ENCODE measurements around the gene ZNF487. TPM values are rescaled to one million over a fixed set of nuclear protein-coding genes. Genes with fewer than 3 reads are reported as not detected.
A peak's percentile ranks its signal among the peaks of the same experiment; 100 is the strongest.

Gene ZNF487
- total and polyA plus RNA-seq, 2 of the 13 experiments (the other 11 are each of a cell fraction or from before 2014, with no cell fraction given) = 7.4 to 8.8 TPM

- no peak for TF ChIP-seq ZNF496 (CRISPR knock-in tag; IDR thresholded peaks at IDR 0.05; ENCODE audit: insufficient replicate concordance)
- TF ChIP-seq PAF1 (CRISPR knock-in tag; IDR thresholded peaks at IDR 0.05) = 0 out of 2 replicates have a peak, but pooled peaks have one; percentile 24
- TF ChIP-seq ZZZ3 (CRISPR knock-in tag; IDR thresholded peaks at IDR 0.05; ENCODE audit: borderline replicate concordance) = no peak
- TF ChIP-seq YY1 (IDR thresholded peaks at IDR 0.05; ENCODE audit: insufficient read depth, insufficient replicate concordance, low read depth, low read length) = peak; percentile 64
- TF ChIP-seq ZNF281 (CRISPR knock-in tag; IDR thresholded peaks at IDR 0.05; ENCODE audit: borderline replicate concordance) = 0 out of 2 replicates have a peak, but pooled peaks have one; percentile 18
- peak; percentile 27; the same call in 1 of the 2 replicates for TF ChIP-seq TMF1 (CRISPR knock-in tag; IDR thresholded peaks at IDR 0.05; ENCODE audit: low read depth)
- no peak for TF ChIP-seq ZBTB7B (CRISPR knock-in tag; IDR thresholded peaks at IDR 0.05)
- no peak for TF ChIP-seq SRSF1 (optimal IDR thresholded peaks at IDR 0.05; ENCODE audit: low read depth, low read length)
- peak; percentile 41 for TF ChIP-seq TAF15 (IDR thresholded peaks at IDR 0.05; ENCODE audit: low read depth, low read length, poor library complexity, severe bottlenecking)
- TF ChIP-seq ZNF563 (CRISPR knock-in tag; IDR thresholded peaks at IDR 0.05) = peak; percentile 6; the same call in 1 of the 2 replicates
- TF ChIP-seq HNRNPH1 (optimal IDR thresholded peaks at IDR 0.05; ENCODE audit: low read depth, low read length) = no peak
- TF ChIP-seq ZNF510 (CRISPR knock-in tag; IDR thresholded peaks at IDR 0.05; ENCODE audit: low read depth) = no peak
- no peak for TF ChIP-seq SMARCC2 (IDR thresholded peaks at IDR 0.05)
- peak; percentile 53; the same call in 1 of the 2 replicates for TF ChIP-seq RAD21 (CRISPR knock-in tag; IDR thresholded peaks at IDR 0.05)
- peak; percentile 44; the same call in 1 of the 2 replicates for TF ChIP-seq GMEB1 (CRISPR knock-in tag; IDR thresholded peaks at IDR 0.05; ENCODE audit: borderline replicate concordance)
- TF ChIP-seq ESRRA (CRISPR knock-in tag; IDR thresholded peaks at IDR 0.05; ENCODE audit: low read depth) = peak; percentile 24; the same call in 1 of the 2 replicates
- TF ChIP-seq RBM39 (IDR thresholded peaks at IDR 0.05; ENCODE audit: low read depth, low read length, poor library complexity, severe bottlenecking) = peak; percentile 65
- TF ChIP-seq GABPA (IDR thresholded peaks at IDR 0.05; ENCODE audit: low read depth, low read length) = peak; percentile 13; the same call in 1 of the 2 replicates
- TF ChIP-seq GABPA (CRISPR knock-in tag; IDR thresholded peaks at IDR 0.05; ENCODE audit: low read depth) = no peak
- TF ChIP-seq SIN3A (IDR thresholded peaks at IDR 0.05; ENCODE audit: borderline replicate concordance, low read depth, low read length) = peak; percentile 30; the same call in 1 of the 2 replicates
- 0 out of 2 replicates have a peak, but pooled peaks have one; percentile 8 for TF ChIP-seq CHD2 (IDR thresholded peaks at IDR 0.05; ENCODE audit: low read depth, low read length)
- no peak for TF ChIP-seq ZNF878 (CRISPR knock-in tag; IDR thresholded peaks at IDR 0.05)
- no peak for TF ChIP-seq SRSF4 (IDR thresholded peaks at IDR 0.05; ENCODE audit: low read depth, low read length, poor library complexity, severe bottlenecking)
- TF ChIP-seq ZNF567 (CRISPR knock-in tag; IDR thresholded peaks at IDR 0.05; ENCODE audit: borderline replicate concordance) = 0 out of 2 replicates have a peak, but pooled peaks have one; percentile 58
- no peak for TF ChIP-seq REL (CRISPR knock-in tag; conservative IDR thresholded peaks at IDR 0.05)
These were observed 29.7 kb upstream of the ZNF487 start (continued) for GRCh38 chr10:43407148-43407575.

Measured in HepG2 (cell line).